SH-SY5Y (cell line): ENCODE data around the gene CHRNB1.

ENCODE experiments used
- GATA2 ChIP-seq: IDR thresholded peaks from 2 replicates; pipeline ENCODE4 v1.6.1; 2011; ENCODE audit warnings: mild to moderate bottlenecking, low read depth, low read length
- GATA3 ChIP-seq: IDR thresholded peaks from 2 replicates; pipeline ENCODE4 v1.6.1; 2011; ENCODE audit warnings: low read depth, mild to moderate bottlenecking, low read length, moderate library complexity

DNA sequence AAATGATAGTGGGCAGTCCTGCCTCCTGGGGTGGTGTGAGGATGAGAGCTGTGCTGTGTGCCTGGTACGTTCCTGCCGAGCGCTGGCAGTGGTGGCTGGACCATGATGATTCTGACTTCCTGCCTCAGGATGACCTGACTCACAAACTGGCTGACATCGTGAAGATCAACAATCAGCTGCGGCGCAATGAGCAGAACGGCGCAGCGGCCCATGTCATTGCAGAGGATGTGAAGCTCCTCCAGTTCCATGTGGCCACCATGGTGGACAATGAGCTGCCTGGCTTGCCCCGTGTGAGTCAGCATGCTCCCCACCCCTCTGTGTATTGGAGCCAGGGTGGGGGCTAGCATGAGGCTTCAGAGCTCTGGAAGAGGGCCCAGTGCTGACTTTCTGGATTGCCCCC lies 52.4 kb downstream of the CHRNB1 start:
- no peak for TF ChIP-seq GATA2
- no peak for TF ChIP-seq GATA3
